T47D (cell line): ENCODE results near the gene FBP2.
"Not testable (repeated sequence)": the region's sequence is repeated elsewhere in the genome, so short reads cannot be mapped to it uniquely, and the experiment has no call there.

Experiments used
- DNase-seq, 2 experiments: peaks; one replicate each; pipeline versions ENCODE4 v3.0.0 to v3.0.0-alpha.2; 2011 to 2012; ENCODE audit warnings: low read depth in 1 of 2, low spot score in 1 of 2
- JUND ChIP-seq: IDR thresholded peaks from 2 replicates; pipeline ENCODE4 v1.6.1; 2012; ENCODE audit warnings: low read depth
- in situ Hi-C: cut with HindIII; loops from 2 replicates; pipeline ENCODE4 v1.10.0; 2016; ENCODE audit warnings: low sequenced_read_pairs, low pct_unique_long_range_greater_than_20kb

The FBP2 gene

GRCh38 chr9:94600258-94600657 is 6.6 kb upstream of the FBP2 start:
- TF ChIP-seq JUND = no peak
- in situ Hi-C loops = no loop called here
- no peak for DNase-seq

DNA sequence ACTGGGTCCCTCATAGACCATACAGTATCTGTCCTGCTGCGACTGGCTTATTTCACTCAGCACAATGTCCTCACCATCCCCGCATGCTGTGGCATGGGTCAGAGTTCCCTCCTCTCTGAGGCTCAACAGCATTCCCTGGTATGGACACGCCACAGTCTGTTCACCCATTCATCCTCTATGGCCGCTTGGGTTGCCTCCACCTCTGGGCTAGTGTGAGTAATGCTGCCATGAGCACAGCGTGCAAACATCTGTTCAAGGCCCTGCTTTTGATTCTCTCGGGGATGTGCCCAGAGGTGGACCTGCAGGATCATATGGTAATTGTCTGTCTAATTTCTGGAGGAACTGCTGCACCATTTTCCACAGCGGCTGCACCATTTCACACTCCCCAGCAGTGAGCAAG is 5.5 kb upstream of the FBP2 start:
- no peak for TF ChIP-seq JUND
- in situ Hi-C loops = no loop called here
- no peak for DNase-seq

- in situ Hi-C loops, DNase-seq: not testable (repeated sequence)
Observed at GRCh38 chr9:94592683-94593082, 941 bp downstream of the FBP2 start.

DNA sequence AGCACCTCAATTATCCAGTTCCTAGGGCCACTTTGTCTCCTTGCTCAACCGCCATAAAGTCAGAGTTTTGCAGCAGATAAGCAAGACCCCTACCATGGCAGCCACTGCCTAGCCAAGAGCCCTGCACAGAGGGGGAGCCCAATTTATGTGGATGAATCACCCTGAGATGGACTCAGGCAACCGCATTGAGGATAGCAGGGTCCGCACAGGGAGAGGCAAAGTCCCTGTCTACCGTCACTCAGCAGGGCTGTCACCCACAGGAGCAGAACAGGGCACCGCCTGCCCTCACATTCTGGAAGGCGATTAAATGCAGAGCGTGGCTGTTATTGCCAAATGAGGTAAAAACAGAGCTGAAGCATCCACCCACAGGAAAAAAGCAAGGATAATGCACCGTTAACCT is 1.7 kb downstream of the FBP2 start:
- no peak for TF ChIP-seq JUND
- in situ Hi-C loops = no loop called here

DNA sequence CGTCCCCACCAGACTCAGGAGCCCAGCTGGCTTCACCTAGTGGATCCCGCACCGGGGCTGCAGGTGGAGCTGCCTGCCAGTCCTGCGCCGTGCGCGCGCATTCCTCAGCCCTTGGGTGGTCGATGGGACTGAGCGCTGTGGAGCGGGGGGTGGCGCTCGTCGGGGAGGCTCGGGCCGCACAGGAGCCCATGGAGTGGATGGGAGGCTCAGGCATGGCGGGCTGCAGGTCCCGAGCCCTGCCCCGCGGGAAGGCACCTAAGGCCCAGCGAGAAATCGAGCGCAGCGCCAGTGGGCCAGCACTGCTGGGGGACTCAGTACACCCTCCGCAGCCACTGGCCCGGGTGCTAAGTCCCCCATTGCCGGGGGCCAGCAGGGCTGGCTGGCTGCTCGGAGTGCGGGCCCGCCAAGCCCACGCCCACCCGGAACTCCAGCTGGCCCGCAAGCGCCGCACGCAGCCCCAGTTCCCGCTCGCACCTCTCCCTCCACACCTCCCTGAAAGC is 2.5 kb downstream of the FBP2 start:
- in situ Hi-C loops, DNase-seq: not testable (repeated sequence)

More for the DNA sequence above, 1.7 kb downstream of the FBP2 start:
- DNase-seq = no peak

GRCh38 chr9:94588681-94589080 is 4.9 kb downstream of the FBP2 start:
- in situ Hi-C loops = no loop called here
- DNase-seq = no peak
- TF ChIP-seq JUND = no peak

- no peak for DNase-seq
- no peak for TF ChIP-seq JUND
- in situ Hi-C loops = no loop called here
Observed at GRCh38 chr9:94586814-94587213, 6.8 kb downstream of the FBP2 start.

GRCh38 chr9:94586316-94586715 is 7.3 kb downstream of the FBP2 start:
- no peak for TF ChIP-seq JUND
- DNase-seq = no peak
- in situ Hi-C loops = no loop called here

GRCh38 chr9:94584555-94584954 is 9.1 kb downstream of the FBP2 start:
- DNase-seq = no peak
- no peak for TF ChIP-seq JUND
- in situ Hi-C loops = no loop called here

GRCh38 chr9:94581728-94582127 is 11.9 kb downstream of the FBP2 start:
- in situ Hi-C loops = no loop called here
- DNase-seq = no peak
- TF ChIP-seq JUND = no peak

DNA sequence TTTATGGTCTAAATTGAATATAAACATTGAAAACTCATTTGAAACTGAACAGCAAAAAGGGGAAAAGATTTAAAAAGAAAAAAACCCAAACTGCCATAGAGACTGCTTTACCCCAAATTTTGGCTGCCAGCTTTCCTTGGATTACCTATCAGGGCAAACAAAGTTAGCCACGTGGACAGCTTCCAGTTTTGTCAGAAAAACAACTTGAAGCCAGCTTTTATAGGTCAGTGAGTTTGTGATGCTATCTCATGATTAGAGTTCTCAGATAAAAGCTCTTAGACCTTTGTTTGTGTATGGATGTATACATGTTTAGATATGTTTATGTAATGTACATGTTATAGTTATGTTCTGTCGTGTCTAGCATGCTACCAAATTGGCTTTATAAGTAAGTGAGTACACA is 16.1 kb downstream of the FBP2 start:
- in situ Hi-C loops = no loop called here
- no peak for TF ChIP-seq JUND
- no peak for DNase-seq

DNA sequence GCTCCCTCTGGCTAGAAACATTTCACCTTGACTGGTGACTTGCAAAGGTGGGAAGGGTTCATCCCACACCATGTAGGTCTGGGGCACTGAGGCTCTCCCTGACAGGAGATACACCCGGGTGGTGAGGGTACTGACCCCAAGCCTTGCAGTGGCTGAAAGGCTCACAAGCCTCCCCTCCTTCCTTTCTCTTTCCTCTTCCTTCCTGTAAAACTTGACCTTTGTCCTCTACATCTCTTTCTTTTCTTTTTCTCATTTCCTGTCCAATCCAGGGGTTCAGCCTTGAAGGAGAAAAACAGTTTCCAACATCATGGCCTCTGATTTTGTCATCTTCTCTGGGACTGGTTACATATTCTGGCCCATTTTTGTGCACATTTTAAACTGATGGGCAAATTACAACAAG is 16.6 kb downstream of the FBP2 start:
- in situ Hi-C loops = no loop called here
- DNase-seq = no peak
- no peak for TF ChIP-seq JUND

GRCh38 chr9:94576131-94576530 is 17.5 kb downstream of the FBP2 start:
- DNase-seq = no peak
- in situ Hi-C loops = no loop called here

GRCh38 chr9:94568972-94569712 is 24.5 kb downstream of the FBP2 start:
- no peak for DNase-seq
- in situ Hi-C loops = no loop called here
- no peak for TF ChIP-seq JUND

More at GRCh38 chr9:94576131-94576530, 17.5 kb downstream of the FBP2 start:
- no peak for TF ChIP-seq JUND
